K562 (cell line): Measurements from ENCODE around the gene RTBDN. TPM values are rescaled to one million over a fixed set of nuclear protein-coding genes. Genes with fewer than 3 reads are reported as not detected.
A peak's percentile ranks its signal among the peaks of the same experiment; 100 is the strongest.

Source experiments
- CBFB ChIP-seq: sonication (generic); formaldehyde crosslinking; IDR thresholded peaks from 2 replicates; pipeline ENCODE4 v1.4.0; 2020; ENCODE audit warnings: mild to moderate bottlenecking, missing genetic modification reagents
- CCNT2 ChIP-seq: IDR thresholded peaks from 2 replicates; pipeline ENCODE4 v1.6.1; 2011; ENCODE audit warnings: borderline replicate concordance, low read depth, mild to moderate bottlenecking, moderate library complexity, mixed read lengths, low read length; ENCODE audit not compliant: insufficient read length; ENCODE audit errors: extremely low read depth
- CTBP1 ChIP-seq: fragments of 450-650 bp; IDR thresholded peaks from 2 replicates; pipeline ENCODE4 v1.6.1; 2016; ENCODE audit warnings: borderline replicate concordance
- CXXC5 ChIP-seq: fragments of 250-450 bp; sonication (Bioruptor Pico); IDR thresholded peaks from 2 replicates; pipeline ENCODE4 v1.8.0; 2022; ENCODE audit warnings: inconsistent platforms, mild to moderate bottlenecking, moderate library complexity
- EP300 ChIP-seq: IDR thresholded peaks from 2 replicates; pipeline ENCODE4 v1.6.1; 2012; ENCODE audit warnings: low read length, improper control_type of control experiment
- HDAC1 ChIP-seq, 2 experiments: fragments of 450-650 bp; IDR thresholded peaks; 2 replicates each; pipeline ENCODE4 v1.6.1; 2016 to 2017; ENCODE audit warnings: inconsistent platforms in 1 of 2, mild to moderate bottlenecking in 1 of 2, moderate library complexity in 1 of 2
- HNRNPUL1 ChIP-seq: fragments of 200-400 bp; formaldehyde crosslinking; IDR thresholded peaks from 2 replicates; pipeline ENCODE4 v1.6.1; 2017; ENCODE audit warnings: low read length
- MYNN ChIP-seq, 2 experiments: sonication (generic); formaldehyde crosslinking in 1 of 2; IDR thresholded peaks; 2 replicates each; pipeline versions ENCODE4 v1.5.0 to v1.6.1; 2016 to 2020; ENCODE audit warnings: antibody characterized with exemption in 1 of 2, missing genetic modification reagents in 1 of 2
- NFATC3 ChIP-seq: fragments of 450-650 bp; IDR thresholded peaks from 2 replicates; pipeline ENCODE4 v1.6.1; 2017; ENCODE audit warnings: mild to moderate bottlenecking
- ZFP36 ChIP-seq: fragments of 150-350 bp; IDR thresholded peaks from 2 replicates; pipeline ENCODE4 v1.6.1; 2018; ENCODE audit warnings: low read length, low read depth; ENCODE audit not compliant: partially characterized antibody
- ZKSCAN8 ChIP-seq: fragments of 200-800 bp; sonication (Bioruptor generic); IDR thresholded peaks from 2 replicates; pipeline ENCODE4 v1.6.1; 2016; ENCODE audit warnings: missing genetic modification characterization, missing compliant biosample characterization
- ZNF217 ChIP-seq: sonication (generic); formaldehyde crosslinking; IDR thresholded peaks from 2 replicates; pipeline ENCODE4 v1.8.0; 2022; ENCODE audit warnings: mild to moderate bottlenecking, missing genetic modification reagents
- polyA plus RNA-seq, 8 experiments: library from polyadenylated mRNA; depleted of rRNA in 4 of 8; stranded (reverse) in 5 of 8; unstranded in 3 of 8; fragments of >200 nt; fragmentation: Nextera tagmentation in 2 of 8; fragmentation: Illumina TruSeq in 1 of 8; extraction: Ambion mirVana in 2 of 8; extraction: Trizol in 1 of 8; gene quantifications; 2 replicates each; pipeline versions ENCODE4 v1.2.1 to v1.2.3, GENCODE V29; 2011 to 2014; ENCODE audit warnings: inconsistent platforms in 1 of 8, missing spikeins in 1 of 8
- total RNA-seq, 7 experiments: library from RNA; depleted of rRNA in 6 of 7; stranded (reverse); fragments of >200 nt in 6 of 7; fragmentation: Illumina TruSeq in 2 of 7; extraction: Trizol in 2 of 7; gene quantifications; 2 replicates each; pipeline versions ENCODE4 v1.2.1 to v1.2.3, GENCODE V29; 2011 to 2021; ENCODE audit warnings: low replicate concordance in 1 of 7
- TF ChIP-seq, protein P1 (sequence below), 2 experiments: fragments of 450-650 bp in 1 of 2; IDR thresholded peaks; 2 replicates each; pipeline ENCODE4 v1.6.1; 2011 to 2017; ENCODE audit warnings: low read depth in 2 of 2, antibody characterized with exemption in 1 of 2, borderline replicate concordance in 1 of 2, low read length in 1 of 2, mild to moderate bottlenecking in 1 of 2, mixed read lengths in 1 of 2; ENCODE audit not compliant: control insufficient read depth in 1 of 2
- TF ChIP-seq, protein P2 (sequence below): fragments of 450-650 bp; formaldehyde crosslinking; IDR thresholded peaks from 2 replicates; pipeline ENCODE4 v1.4.0; 2020; ENCODE audit warnings: mild to moderate bottlenecking, moderate library complexity
- TF ChIP-seq, protein P3 (sequence below): fragments of 250-450 bp; sonication (Bioruptor Pico); IDR thresholded peaks from 2 replicates; pipeline ENCODE4 v1.5.0; 2022; ENCODE audit warnings: mild to moderate bottlenecking
- TF ChIP-seq, protein P4 (sequence below): sonication (generic); formaldehyde crosslinking; IDR thresholded peaks from 2 replicates; pipeline ENCODE4 v1.8.1; 2023; ENCODE audit warnings: mild to moderate bottlenecking, missing genetic modification reagents, moderate library complexity
- TF ChIP-seq, protein P5 (sequence below): fragments of 450-650 bp; IDR thresholded peaks from 2 replicates; pipeline ENCODE4 v1.6.1; 2016; ENCODE audit warnings: antibody characterized with exemption

The RTBDN gene
- total and polyA plus RNA-seq, 9 of the 15 experiments (the other 6 are each of a cell fraction or from before 2014, with no cell fraction given), result 0.20 to 2.3 (median 0.72) TPM; not detected in 1

DNA sequence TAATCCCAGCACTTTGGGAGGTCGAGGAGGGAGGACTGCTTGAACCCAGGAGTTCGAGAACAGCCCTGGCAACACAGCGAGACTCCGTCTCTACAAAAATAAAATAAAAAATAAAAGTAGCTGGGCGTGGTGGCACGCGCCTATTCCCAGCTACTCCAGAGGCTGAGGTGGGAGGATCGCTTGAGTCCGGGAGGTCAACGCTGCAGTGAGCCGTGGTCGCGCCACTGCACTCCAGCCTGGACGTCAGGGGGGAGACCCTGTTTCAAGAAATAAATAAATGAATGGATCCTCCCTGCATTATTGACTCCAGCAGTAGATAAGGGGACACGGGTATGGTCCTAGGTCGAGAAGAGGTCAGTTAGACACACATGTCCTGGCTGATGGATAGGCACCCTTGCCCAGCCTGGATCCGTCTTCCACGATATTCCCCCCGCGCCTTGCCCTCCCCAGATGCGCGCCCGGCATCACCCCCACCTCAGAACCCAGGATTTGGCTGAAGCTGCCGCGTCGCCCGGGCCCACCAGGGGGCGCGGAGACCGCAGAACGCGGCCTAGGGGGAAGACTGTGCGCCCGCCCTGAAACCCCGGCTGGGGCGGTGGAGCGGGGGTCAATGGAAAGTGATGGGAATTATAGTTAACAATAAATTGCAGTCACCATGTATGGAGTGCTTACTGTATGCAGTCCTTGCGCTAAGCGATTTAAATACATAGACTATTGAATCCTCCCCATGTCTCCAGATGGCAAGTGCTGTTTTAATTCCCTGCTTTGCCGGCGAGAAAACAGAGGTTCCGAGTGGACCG is 57.0 kb downstream of the RTBDN start (continued):
- TF ChIP-seq, protein P1, sequence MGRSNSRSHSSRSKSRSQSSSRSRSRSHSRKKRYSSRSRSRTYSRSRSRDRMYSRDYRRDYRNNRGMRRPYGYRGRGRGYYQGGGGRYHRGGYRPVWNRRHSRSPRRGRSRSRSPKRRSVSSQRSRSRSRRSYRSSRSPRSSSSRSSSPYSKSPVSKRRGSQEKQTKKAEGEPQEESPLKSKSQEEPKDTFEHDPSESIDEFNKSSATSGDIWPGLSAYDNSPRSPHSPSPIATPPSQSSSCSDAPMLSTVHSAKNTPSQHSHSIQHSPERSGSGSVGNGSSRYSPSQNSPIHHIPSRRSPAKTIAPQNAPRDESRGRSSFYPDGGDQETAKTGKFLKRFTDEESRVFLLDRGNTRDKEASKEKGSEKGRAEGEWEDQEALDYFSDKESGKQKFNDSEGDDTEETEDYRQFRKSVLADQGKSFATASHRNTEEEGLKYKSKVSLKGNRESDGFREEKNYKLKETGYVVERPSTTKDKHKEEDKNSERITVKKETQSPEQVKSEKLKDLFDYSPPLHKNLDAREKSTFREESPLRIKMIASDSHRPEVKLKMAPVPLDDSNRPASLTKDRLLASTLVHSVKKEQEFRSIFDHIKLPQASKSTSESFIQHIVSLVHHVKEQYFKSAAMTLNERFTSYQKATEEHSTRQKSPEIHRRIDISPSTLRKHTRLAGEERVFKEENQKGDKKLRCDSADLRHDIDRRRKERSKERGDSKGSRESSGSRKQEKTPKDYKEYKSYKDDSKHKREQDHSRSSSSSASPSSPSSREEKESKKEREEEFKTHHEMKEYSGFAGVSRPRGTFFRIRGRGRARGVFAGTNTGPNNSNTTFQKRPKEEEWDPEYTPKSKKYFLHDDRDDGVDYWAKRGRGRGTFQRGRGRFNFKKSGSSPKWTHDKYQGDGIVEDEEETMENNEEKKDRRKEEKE (IDR thresholded peaks at IDR 0.05; ENCODE audit: borderline replicate concordance in 1 of 2, control insufficient read depth in 1 of 2, low read depth in 2 of 2, low read length in 1 of 2), result no peak
- TF ChIP-seq HNRNPUL1, result no peak
- TF ChIP-seq ZKSCAN8 (CRISPR knock-in tag), result peak; percentile 97
- TF ChIP-seq, protein P2, sequence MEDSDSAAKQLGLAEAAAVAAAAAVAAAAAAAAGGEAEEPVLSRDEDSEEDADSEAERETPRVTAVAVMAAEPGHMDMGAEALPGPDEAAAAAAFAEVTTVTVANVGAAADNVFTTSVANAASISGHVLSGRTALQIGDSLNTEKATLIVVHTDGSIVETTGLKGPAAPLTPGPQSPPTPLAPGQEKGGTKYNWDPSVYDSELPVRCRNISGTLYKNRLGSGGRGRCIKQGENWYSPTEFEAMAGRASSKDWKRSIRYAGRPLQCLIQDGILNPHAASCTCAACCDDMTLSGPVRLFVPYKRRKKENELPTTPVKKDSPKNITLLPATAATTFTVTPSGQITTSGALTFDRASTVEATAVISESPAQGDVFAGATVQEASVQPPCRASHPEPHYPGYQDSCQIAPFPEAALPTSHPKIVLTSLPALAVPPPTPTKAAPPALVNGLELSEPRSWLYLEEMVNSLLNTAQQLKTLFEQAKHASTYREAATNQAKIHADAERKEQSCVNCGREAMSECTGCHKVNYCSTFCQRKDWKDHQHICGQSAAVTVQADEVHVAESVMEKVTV, result peak; percentile 88
- no peak for TF ChIP-seq ZFP36
- TF ChIP-seq CTBP1, result peak; percentile 59; the same call in 1 of the 2 replicates
- TF ChIP-seq, protein P3, sequence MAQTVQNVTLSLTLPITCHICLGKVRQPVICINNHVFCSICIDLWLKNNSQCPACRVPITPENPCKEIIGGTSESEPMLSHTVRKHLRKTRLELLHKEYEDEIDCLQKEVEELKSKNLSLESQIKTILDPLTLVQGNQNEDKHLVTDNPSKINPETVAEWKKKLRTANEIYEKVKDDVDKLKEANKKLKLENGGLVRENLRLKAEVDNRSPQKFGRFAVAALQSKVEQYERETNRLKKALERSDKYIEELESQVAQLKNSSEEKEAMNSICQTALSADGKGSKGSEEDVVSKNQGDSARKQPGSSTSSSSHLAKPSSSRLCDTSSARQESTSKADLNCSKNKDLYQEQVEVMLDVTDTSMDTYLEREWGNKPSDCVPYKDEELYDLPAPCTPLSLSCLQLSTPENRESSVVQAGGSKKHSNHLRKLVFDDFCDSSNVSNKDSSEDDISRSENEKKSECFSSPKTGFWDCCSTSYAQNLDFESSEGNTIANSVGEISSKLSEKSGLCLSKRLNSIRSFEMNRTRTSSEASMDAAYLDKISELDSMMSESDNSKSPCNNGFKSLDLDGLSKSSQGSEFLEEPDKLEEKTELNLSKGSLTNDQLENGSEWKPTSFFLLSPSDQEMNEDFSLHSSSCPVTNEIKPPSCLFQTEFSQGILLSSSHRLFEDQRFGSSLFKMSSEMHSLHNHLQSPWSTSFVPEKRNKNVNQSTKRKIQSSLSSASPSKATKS (CRISPR knock-in tag), result no peak
- TF ChIP-seq CBFB (CRISPR knock-in tag), result peak; percentile 97
- TF ChIP-seq, protein P4, sequence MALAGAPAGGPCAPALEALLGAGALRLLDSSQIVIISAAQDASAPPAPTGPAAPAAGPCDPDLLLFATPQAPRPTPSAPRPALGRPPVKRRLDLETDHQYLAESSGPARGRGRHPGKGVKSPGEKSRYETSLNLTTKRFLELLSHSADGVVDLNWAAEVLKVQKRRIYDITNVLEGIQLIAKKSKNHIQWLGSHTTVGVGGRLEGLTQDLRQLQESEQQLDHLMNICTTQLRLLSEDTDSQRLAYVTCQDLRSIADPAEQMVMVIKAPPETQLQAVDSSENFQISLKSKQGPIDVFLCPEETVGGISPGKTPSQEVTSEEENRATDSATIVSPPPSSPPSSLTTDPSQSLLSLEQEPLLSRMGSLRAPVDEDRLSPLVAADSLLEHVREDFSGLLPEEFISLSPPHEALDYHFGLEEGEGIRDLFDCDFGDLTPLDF, result no peak
- no peak for TF ChIP-seq ZNF217 (CRISPR knock-in tag)
- peak; percentile 58 for TF ChIP-seq CXXC5 (CRISPR knock-in tag)
- no peak for TF ChIP-seq NFATC3
- peak; percentile 41 for TF ChIP-seq CCNT2
- TF ChIP-seq HDAC1 (IDR thresholded peaks at IDR 0.05), result 0 out of 4 replicates have a peak, but pooled peaks of 1 of the 2 experiments have one; percentile 24
- peak; percentile 15; the same call in 1 of the 2 replicates for TF ChIP-seq EP300
- TF ChIP-seq, protein P5, sequence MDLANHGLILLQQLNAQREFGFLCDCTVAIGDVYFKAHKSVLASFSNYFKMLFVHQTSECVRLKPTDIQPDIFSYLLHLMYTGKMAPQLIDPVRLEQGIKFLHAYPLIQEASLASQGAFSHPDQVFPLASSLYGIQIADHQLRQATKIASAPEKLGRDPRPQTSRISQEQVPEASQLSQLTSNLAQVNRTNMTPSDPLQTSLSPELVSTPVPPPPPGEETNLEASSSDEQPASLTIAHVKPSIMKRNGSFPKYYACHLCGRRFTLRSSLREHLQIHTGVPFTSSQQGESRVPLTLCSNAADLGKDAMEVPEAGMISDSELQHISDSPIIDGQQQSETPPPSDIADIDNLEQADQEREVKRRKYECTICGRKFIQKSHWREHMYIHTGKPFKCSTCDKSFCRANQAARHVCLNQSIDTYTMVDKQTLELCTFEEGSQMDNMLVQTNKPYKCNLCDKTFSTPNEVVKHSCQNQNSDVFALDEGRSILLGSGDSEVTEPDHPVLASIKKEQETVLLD, result no peak; the same call in 1 of the 2 replicates
- no peak for TF ChIP-seq MYNN (IDR thresholded peaks at IDR 0.05)
- TF ChIP-seq MYNN (CRISPR knock-in tag; IDR thresholded peaks at IDR 0.05), result no peak
